ENCODE results near the gene MTSS2. TPM values are rescaled to one million over a fixed set of nuclear protein-coding genes. Genes with fewer than 3 reads are reported as not detected.

Gene MTSS2
- total RNA-seq, 1 donor from 2014 or later = 38.3 TPM

DNA sequence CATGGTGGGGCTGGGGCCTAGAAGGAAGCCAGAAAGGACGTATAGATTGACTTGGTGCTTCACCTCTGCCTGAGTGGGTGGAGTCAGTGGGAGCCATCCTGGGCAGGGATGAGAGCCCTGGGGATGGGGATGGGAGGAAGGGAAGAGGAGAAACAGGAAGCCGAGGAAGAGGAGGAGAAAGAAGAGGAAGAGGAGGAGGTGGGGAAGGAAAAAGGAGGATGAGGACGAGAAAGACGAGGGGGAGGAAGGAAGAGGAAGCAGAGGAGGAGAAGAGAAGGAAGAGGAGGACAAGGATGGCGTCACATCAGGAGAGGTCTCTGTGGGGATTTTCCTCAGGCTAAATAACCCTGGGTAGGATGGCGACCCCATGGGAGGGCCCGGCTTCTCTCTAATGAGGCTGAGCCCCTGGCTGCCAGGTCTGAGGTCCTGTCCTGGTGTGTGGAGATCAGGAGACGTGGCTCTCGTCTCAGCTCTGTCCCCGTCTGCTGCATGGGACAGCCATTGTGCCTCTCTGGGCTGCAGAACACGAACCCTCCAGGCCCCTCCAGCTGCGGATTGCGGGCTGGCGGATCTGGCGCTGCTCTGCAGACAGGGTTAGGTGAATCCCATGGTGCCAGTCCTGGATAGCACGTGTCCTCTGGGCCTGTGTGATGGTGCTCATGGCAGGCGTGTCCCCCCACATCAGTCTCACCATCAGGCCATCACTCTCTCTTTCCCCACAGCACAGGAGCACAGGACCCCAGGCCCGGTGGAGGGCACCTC lies 35.5 kb upstream of the MTSS2 start:
- no peak overlapping the region for H3K27ac Mint-ChIP-seq (ENCODE audit: unreplicated experiment)
- H3K27me3 Mint-ChIP-seq (ENCODE audit: low read depth, unreplicated experiment) = no peaks in the 10 kb centered on the region
- FAIRE-seq (no peak), DNase-seq (ENCODE audit: low read depth) (no peak)
- Histone ChIP-seq H3K4me2 (ENCODE audit: low read length) (no peak overlapping the region), H3K27ac (ENCODE audit: low read depth, low read length) (no peak overlapping the region), H3K9ac (ENCODE audit: low read length) (no peak overlapping the region), H2AFZ (ENCODE audit: low read depth, low read length) (no peak overlapping the region), H3K79me2 (ENCODE audit: insufficient read depth, low read length) (no peaks in the 10 kb centered on the region), H3K4me1 (ENCODE audit: insufficient read depth, low read length) (no peaks in the 10 kb centered on the region), H3K27me3 (ENCODE audit: insufficient read depth, low read length) (no peaks in the 10 kb centered on the region), H3K36me3 (ENCODE audit: insufficient read depth, low read length) (no peaks in the 10 kb centered on the region), H3K9me3 (ENCODE audit: insufficient read depth, low read depth, low read length) (no peaks in the 10 kb centered on the region), H3K4me3 (ENCODE audit: insufficient read depth, low read depth, low read length) (no peak overlapping the region), H4K20me1 (ENCODE audit: insufficient read depth, low read length) (no peaks in the 10 kb centered on the region)
- TF ChIP-seq EZH2 (IDR thresholded peaks at IDR 0.05; ENCODE audit: insufficient read depth, low read length) (no peak), CTCF (IDR thresholded peaks at IDR 0.05; ENCODE audit: insufficient read depth, low read depth, low read length) (no peak)
- H3K9me3 Mint-ChIP-seq (ENCODE audit: unreplicated experiment) = peaks cover 3% of the 10 kb centered on the region
- H3K36me3 Mint-ChIP-seq (ENCODE audit: low read depth, unreplicated experiment) = peaks cover 17% of the 10 kb centered on the region
- no peak overlapping the region for H3K4me3 Mint-ChIP-seq (ENCODE audit: unreplicated experiment)
- H3K4me1 Mint-ChIP-seq (ENCODE audit: low read depth, unreplicated experiment) = peaks cover 5% of the 10 kb centered on the region

GRCh38 chr16:70720425-70721201 lies 34.8 kb upstream of the MTSS2 start:
- Mint-ChIP-seq H3K4me1 (ENCODE audit: low read depth, unreplicated experiment) (peaks cover 2% of the 10 kb centered on the region), H3K27ac (ENCODE audit: unreplicated experiment) (no peak overlapping the region), H3K4me3 (ENCODE audit: unreplicated experiment) (no peak overlapping the region), H3K27me3 (ENCODE audit: low read depth, unreplicated experiment) (no peaks in the 10 kb centered on the region), H3K9me3 (ENCODE audit: unreplicated experiment) (peaks cover 3% of the 10 kb centered on the region), H3K36me3 (ENCODE audit: low read depth, unreplicated experiment) (peaks cover 18% of the 10 kb centered on the region)
- peaks cover 8% of the 10 kb centered on the region for H3K4me1 ChIP-seq (ENCODE audit: insufficient read depth, low read length)
- no peaks in the 10 kb centered on the region for H3K36me3 ChIP-seq (ENCODE audit: insufficient read depth, low read length)
- no peak overlapping the region for H2AFZ ChIP-seq (ENCODE audit: low read depth, low read length)
- FAIRE-seq (no peak), DNase-seq (ENCODE audit: low read depth) (no peak)
- TF ChIP-seq EZH2 (IDR thresholded peaks at IDR 0.05; ENCODE audit: insufficient read depth, low read length) = no peak
- no peak for TF ChIP-seq CTCF (IDR thresholded peaks at IDR 0.05; ENCODE audit: insufficient read depth, low read depth, low read length)
- H3K27ac ChIP-seq (ENCODE audit: low read depth, low read length) = no peak overlapping the region
- H4K20me1 ChIP-seq (ENCODE audit: insufficient read depth, low read length) = no peaks in the 10 kb centered on the region
- no peaks in the 10 kb centered on the region for H3K27me3 ChIP-seq (ENCODE audit: insufficient read depth, low read length)
- H3K9me3 ChIP-seq (ENCODE audit: insufficient read depth, low read depth, low read length) = no peaks in the 10 kb centered on the region
- no peaks in the 10 kb centered on the region for H3K79me2 ChIP-seq (ENCODE audit: insufficient read depth, low read length)
- no peak overlapping the region for H3K4me3 ChIP-seq (ENCODE audit: insufficient read depth, low read depth, low read length)
- H3K9ac ChIP-seq (ENCODE audit: low read length) = no peak overlapping the region
- no peak overlapping the region for H3K4me2 ChIP-seq (ENCODE audit: low read length)
